ENCODE data around the gene DNM2.
A peak's percentile ranks its signal among the peaks of the same experiment; 100 is the strongest.
"Not testable (repeated sequence)": the region's sequence is repeated elsewhere in the genome, so short reads cannot be mapped to it uniquely, and the experiment has no call there.

The DNM2 gene

DNA sequence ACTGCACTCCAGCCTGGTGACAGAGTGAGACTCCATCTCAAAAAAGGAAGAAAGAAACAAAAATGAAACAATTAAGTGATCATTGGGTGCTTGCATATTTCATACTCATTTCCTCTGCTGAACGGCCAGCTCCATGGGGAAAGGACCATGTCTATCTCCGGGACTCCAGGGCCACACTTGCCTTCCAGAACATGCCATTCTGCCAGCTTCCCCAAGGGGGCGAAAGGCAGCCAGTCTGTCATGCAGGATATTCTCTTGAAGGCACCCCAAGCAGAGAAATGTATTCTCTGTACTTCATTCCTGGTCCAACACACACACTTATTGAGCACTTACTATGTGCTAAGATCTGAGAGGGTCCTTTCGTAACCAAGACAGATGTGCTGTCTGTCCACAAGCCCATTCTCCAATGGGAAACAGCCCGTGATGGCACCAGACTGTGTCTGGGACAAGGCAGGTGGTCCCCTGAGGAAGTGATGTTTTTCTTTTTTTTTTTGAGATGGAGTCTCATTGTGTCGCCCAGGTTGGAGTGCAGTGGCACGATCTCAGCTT lies 143.3 kb downstream of the DNM2 start:
- no peak overlapping the region for H3K27ac ChIP-seq
- DNase-seq (ENCODE audit: low spot score) = no peak
- ChIA-PET CTCF (interaction anchor here (0.5 to 0.9 kb wide), 3 partner anchors 53 to 462 kb away, joined by 3 to 4 read pairs (median 3); no protein-coding TSS in a partner anchor), POLR2A (ENCODE audit: low non-redundant PET) (no interaction called here)
- TF ChIP-seq, protein P1, sequence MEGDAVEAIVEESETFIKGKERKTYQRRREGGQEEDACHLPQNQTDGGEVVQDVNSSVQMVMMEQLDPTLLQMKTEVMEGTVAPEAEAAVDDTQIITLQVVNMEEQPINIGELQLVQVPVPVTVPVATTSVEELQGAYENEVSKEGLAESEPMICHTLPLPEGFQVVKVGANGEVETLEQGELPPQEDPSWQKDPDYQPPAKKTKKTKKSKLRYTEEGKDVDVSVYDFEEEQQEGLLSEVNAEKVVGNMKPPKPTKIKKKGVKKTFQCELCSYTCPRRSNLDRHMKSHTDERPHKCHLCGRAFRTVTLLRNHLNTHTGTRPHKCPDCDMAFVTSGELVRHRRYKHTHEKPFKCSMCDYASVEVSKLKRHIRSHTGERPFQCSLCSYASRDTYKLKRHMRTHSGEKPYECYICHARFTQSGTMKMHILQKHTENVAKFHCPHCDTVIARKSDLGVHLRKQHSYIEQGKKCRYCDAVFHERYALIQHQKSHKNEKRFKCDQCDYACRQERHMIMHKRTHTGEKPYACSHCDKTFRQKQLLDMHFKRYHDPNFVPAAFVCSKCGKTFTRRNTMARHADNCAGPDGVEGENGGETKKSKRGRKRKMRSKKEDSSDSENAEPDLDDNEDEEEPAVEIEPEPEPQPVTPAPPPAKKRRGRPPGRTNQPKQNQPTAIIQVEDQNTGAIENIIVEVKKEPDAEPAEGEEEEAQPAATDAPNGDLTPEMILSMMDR (conservative IDR thresholded peaks at IDR 0.05; ENCODE audit: low read depth) = no peak; the same call in 1 of the 2 replicates

DNA sequence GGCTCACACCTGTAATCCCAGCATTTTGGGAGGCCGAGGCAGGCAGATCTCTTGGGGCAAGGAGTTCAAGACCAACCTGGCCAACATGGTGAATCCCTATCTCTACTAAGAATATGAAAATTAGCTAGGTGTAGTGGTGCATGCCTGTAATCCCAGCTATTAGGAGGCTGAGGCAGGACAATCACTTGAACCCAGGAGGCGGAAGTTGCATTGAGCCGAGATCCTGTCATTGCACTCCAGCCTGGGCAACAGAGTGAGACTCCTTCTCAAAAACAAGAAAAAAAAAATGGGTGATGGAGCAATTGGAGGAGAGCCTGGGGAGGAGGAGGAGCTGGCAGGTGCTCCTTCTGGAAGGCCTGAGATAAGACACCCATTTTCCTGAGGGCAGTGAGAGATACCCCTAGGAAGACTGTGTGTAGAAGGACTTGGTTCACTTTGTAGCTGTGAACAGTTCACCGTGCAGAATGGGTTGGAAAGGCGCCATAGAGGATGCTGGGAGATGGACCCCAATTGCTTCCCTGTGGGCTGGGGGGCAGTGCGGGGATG lies 144.8 kb downstream of the DNM2 start:
- ChIA-PET POLR2A (ENCODE audit: low non-redundant PET) (no interaction called here), CTCF (interaction anchor here (0.7 kb wide), 1 partner anchor 11 kb away, joined by 4 read pairs; no protein-coding TSS in a partner anchor)
- DNase-seq (ENCODE audit: low spot score) = no peak

DNA sequence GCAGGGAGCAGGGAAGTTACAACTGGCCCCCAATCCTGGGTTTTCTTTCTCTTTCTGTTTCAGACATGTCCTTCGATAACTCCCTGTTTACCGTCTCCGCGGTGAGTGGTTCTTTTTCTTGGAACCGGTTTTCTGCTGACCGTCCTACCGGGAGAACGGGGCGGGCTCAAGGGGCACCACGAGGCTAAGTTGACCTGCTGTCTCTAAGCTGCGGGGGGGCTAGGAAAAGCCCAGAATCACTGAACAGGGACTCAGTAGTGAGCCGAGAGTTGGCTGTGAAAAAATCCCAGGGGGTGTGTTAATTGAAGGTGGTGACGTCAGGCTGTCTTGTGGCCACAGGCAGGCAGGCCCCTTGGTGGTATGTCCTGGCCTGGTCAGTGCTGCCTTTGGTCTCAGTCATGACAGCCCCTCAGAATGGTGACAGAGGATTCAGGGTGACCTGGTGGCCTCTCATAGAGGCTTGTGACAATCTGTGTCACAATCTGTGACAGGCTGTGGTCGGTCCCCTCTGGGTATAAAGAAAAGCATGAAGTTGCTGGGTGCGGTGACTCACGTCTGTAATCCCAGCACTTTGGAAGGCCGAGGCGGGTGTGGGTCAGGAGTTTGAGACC lies 145.3 kb downstream of the DNM2 start:
- ChIA-PET CTCF (interaction anchor here (0.7 to 1.9 kb wide), 5 partner anchors 10 to 402 kb away, joined by 3 to 11 read pairs (median 5); partner anchors contain the start of gene DNM2), POLR2A (ENCODE audit: low non-redundant PET) (no interaction called here)
- peak overlapping the region; percentile 45 for H3K27ac ChIP-seq
- TF ChIP-seq, protein P1 (conservative IDR thresholded peaks at IDR 0.05; ENCODE audit: low read depth) = no peak
- DNase-seq (ENCODE audit: low spot score) = no peak

More for the DNA sequence above, 144.8 kb downstream of the DNM2 start:
- peak overlapping the region; percentile 45 for H3K27ac ChIP-seq
- TF ChIP-seq, protein P1 (conservative IDR thresholded peaks at IDR 0.05; ENCODE audit: low read depth) = no peak

DNA sequence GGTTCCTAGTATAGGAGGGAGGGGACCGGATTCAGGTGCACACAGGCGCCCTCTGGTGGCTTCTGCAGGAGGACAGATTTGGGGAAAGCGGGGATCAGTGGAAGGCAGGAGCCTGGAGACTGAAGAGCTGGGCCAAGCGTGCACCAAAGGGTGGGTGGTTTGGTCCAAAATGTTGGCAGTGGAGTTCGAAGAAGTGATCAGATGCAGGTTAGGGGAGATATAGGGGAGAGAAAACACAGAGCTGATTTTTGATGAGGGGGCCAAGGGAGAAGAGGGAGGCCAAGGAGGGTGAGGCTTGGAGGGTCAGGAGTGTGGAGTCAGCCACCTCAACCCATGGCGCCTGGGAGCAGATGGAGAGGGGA lies 146.6 kb downstream of the DNM2 start:
- DNase-seq (ENCODE audit: low spot score) = peak; percentile 92
- CTCF ChIA-PET = interaction anchor here (0.5 to 1.9 kb wide), 20 partner anchors 9 to 311 kb away, joined by 3 to 24 read pairs (median 4); partner anchors contain the start of genes DNM2 and TMED1
- POLR2A ChIA-PET (ENCODE audit: low non-redundant PET) = interaction anchor here (0.5 to 0.6 kb wide), 3 partner anchors 27 to 520 kb away, joined by 4 to 10 read pairs (median 8); partner anchors contain the start of gene EPOR
- TF ChIP-seq, protein P1 (conservative IDR thresholded peaks at IDR 0.05; ENCODE audit: low read depth) = peak; percentile 93
- peak overlapping the region; percentile 45 for H3K27ac ChIP-seq

DNA sequence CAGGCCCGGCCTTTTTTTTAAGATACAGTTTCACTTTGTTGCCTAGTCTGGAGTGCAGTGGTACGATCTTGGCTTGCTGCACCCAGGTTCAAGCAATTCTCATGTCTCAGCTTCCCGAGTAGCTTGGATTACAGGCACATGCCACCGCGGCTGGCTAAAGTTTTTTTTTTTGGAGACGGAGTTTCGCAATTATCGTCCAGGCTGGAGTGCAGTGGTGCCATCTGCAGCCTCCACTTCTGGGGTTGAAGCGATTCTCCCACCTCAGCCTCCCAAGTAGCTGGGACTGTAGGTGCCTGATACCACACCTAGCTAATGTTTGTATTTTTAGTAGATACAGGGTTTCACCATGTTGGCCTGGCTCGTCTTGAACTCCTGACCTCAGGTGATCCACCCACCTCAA lies 148.6 kb downstream of the DNM2 start:
- H3K27ac ChIP-seq = peak overlapping the region; percentile 45; the same call in 1 of the 2 replicates
- TF ChIP-seq, protein P1 (conservative IDR thresholded peaks at IDR 0.05; ENCODE audit: low read depth) = no peak
- POLR2A ChIA-PET (ENCODE audit: low non-redundant PET) = no interaction called here
- DNase-seq (ENCODE audit: low spot score) = no peak
- CTCF ChIA-PET = interaction anchor here (0.6 kb wide), 1 partner anchor 164 kb away, joined by 4 read pairs; no protein-coding TSS in a partner anchor

DNA sequence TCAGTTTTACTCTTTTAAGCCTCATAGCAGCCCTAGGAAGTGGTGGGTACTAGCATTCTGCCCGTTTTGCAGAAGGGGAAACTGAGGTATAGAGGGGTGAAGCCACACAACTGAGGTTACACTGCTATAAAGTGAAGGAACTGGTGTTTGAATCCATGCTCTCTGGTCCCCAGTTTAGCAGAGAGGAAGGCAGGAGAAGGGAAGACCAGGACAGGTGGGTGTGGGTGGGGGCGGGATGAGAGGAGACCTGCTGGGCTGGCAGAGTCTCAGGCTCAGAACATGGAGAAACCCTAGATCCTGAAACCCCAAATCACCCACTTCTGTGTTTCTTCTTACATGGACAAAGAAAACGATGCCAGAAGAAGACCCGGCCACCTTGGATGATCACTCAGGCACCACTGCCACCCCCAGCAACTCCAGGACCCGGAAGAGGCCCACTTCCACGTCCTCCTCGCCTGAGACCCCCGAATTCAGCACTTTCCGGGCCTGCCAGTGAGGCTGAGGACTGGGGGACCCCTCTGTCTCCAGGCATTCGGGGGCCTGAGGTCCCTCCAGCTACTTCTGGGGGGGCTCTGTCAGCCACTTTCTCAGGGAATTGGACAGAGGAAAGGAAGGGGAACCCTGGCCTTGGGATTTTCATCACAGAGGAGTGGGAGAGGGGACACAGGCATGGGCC lies 151.1 kb downstream of the DNM2 start:
- H3K27ac ChIP-seq = peak overlapping the region; percentile 87
- TF ChIP-seq, protein P1 (conservative IDR thresholded peaks at IDR 0.05; ENCODE audit: low read depth) = no peak
- ChIA-PET POLR2A (ENCODE audit: low non-redundant PET) (no interaction called here), CTCF (no interaction called here)
- DNase-seq (ENCODE audit: low spot score) = no peak

DNA sequence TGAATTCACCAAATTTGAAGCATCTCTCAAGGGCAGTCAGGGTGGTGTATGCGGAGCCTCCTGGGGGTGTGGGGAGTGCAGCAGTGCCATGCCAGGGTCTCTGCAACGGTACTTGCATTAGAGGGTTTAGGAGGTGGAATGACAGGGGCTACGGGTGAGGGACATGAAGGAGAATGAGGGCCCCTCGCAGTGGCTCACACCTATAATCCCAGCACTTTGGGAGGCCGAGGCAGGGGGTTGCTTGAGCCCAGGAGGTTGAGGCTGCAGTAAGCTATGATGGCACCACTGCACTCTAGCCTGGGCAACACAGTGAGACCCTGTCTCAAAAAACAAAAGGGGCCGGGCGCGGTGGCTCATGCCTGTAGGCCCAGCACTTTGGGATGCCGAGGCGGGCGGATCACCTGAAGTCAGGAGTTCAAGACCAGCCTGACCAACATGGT lies 152.0 kb downstream of the DNM2 start:
- DNase-seq (ENCODE audit: low spot score); POLR2A ChIA-PET (ENCODE audit: low non-redundant PET): not testable (repeated sequence)
- H3K27ac ChIP-seq = peak overlapping the region; percentile 87
- CTCF ChIA-PET = interaction anchor here (0.6 kb wide), 1 partner anchor 153 kb away, joined by 3 read pairs; no protein-coding TSS in a partner anchor

Data from RWPE1 (cell line).